Esophagus muscularis mucosa (tissue), 4 donors: ENCODE measurements around the gene GALNTL6. TPM values are rescaled to one million over a fixed set of nuclear protein-coding genes. Genes with fewer than 3 reads are reported as not detected.

ENCODE experiments used
- DNase-seq: peaks from one replicate; pipeline ENCODE4 v3.0.0-alpha.2; 2017; ENCODE audit errors: extremely low spot score
- H3K27ac ChIP-seq, 4 donors: fragments of 200-600 bp; sonication (generic); replicated peaks in 1 of 4; 1 replicate in 3 of 4; 2 replicates in 1 of 4; pipeline ENCODE4 v1.5.1; 2016 to 2019; ENCODE audit warnings: mild to moderate bottlenecking in 1 of 4
- H3K27me3 ChIP-seq, 4 donors: fragments of 200-600 bp; sonication (generic); one replicate each; pipeline versions ENCODE4 v1.5.1 to v1.6.0; 2016 to 2019
- H3K36me3 ChIP-seq, 4 donors: fragments of 200-600 bp; sonication (generic); one replicate each; pipeline ENCODE4 v1.5.1; 2016 to 2019
- H3K4me1 ChIP-seq, 4 donors: fragments of 200-600 bp; sonication (generic); one replicate each; pipeline ENCODE4 v1.5.1; 2016 to 2019
- H3K4me3 ChIP-seq, 4 donors: fragments of 200-600 bp; sonication (generic); 1 replicate in 2 of 4; 2 replicates in 2 of 4; pipeline ENCODE4 v1.5.1; 2016 to 2019; ENCODE audit warnings: mild to moderate bottlenecking in 4 of 4, moderate library complexity in 1 of 4
- H3K9me3 ChIP-seq, 4 donors: fragments of 200-600 bp; sonication (generic); 1 replicate in 3 of 4; 2 replicates in 1 of 4; pipeline ENCODE4 v1.5.1; 2016 to 2019
- CTCF ChIP-seq, 3 experiments: fragments of 200-600 bp in 2 of 3; fragments of 450-650 bp in 1 of 3; sonication (generic) in 2 of 3; IDR thresholded peaks; one replicate each; pipeline ENCODE4 v1.5.1; 2017 to 2019; ENCODE audit warnings: antibody characterized with exemption in 3 of 3, mild to moderate bottlenecking in 2 of 3, moderate library complexity in 1 of 3
- EP300 ChIP-seq: sonication (generic); formaldehyde crosslinking; IDR thresholded peaks from one replicate; pipeline ENCODE4 v1.6.1; 2017; ENCODE audit warnings: antibody characterized with exemption
- POLR2A ChIP-seq: fragments of 450-650 bp; IDR thresholded peaks from one replicate; pipeline ENCODE4 v1.6.1; 2017; ENCODE audit warnings: antibody characterized with exemption, moderate library complexity, mild to moderate bottlenecking, low read depth
- POLR2AphosphoS5 ChIP-seq, 2 donors: sonication (generic); formaldehyde crosslinking; IDR thresholded peaks; one replicate each; pipeline ENCODE4 v1.6.1; 2017; ENCODE audit warnings: antibody characterized with exemption in 2 of 2
- WGBS: methylation state at CpG from one replicate; pipeline ENCODE4 v1.1.5; 2018; 5-methylcytosine and 5-hydroxymethylcytosine counted together
- intact Hi-C: fragments of 100-400 bp; cut with DNase I; formaldehyde crosslinking; loops from one replicate; pipeline ENCODE4 v1.15.1; 2023
- total RNA-seq, 4 donors: library from RNA; depleted of rRNA; stranded (reverse); fragments of >200 nt; gene quantifications; one replicate each; pipeline versions ENCODE4 v1.1.0 to v1.2.1, GENCODE V29; 2016

Gene GALNTL6
- total RNA-seq, 4 donors from 2014 or later, result 0.33 to 0.42 TPM; not detected in 2

- no peak overlapping the region for H3K4me3 ChIP-seq
- WGBS, result 80% methylated on average over 2 of the region's 2 CpGs
Measured at GRCh38 chr4:172104539-172104938, 291.3 kb downstream of the GALNTL6 start.

GRCh38 chr4:172105918-172106317 is 292.7 kb downstream of the GALNTL6 start:
- H3K4me3 ChIP-seq, result no peak overlapping the region
- H3K4me1 ChIP-seq, result no peaks in the 10 kb centered on the region
- no peaks in the 10 kb centered on the region for H3K27me3 ChIP-seq
- WGBS, result 86% methylated on average over 1 of the region's 1 CpG
- no peaks in the 10 kb centered on the region for H3K36me3 ChIP-seq
- TF ChIP-seq POLR2AphosphoS5 (IDR thresholded peaks at IDR 0.05), result no peak
- TF ChIP-seq CTCF (IDR thresholded peaks at IDR 0.05), result no peak
- no peak for TF ChIP-seq EP300
- no peak for TF ChIP-seq POLR2A
- no peak for DNase-seq
- intact Hi-C loops, result no loop called here
- H3K27ac ChIP-seq, result no peak overlapping the region
- H3K9me3 ChIP-seq, result no peaks in the 10 kb centered on the region

More at GRCh38 chr4:172104539-172104938, 291.3 kb downstream of the GALNTL6 start:
- Histone ChIP-seq H3K36me3 (no peaks in the 10 kb centered on the region), H3K27me3 (no peaks in the 10 kb centered on the region), H3K9me3 (no peaks in the 10 kb centered on the region), H3K4me1 (no peaks in the 10 kb centered on the region), H3K27ac (no peak overlapping the region)
- TF ChIP-seq CTCF (IDR thresholded peaks at IDR 0.05), result no peak
- TF ChIP-seq POLR2A, result no peak
- no peak for TF ChIP-seq POLR2AphosphoS5 (IDR thresholded peaks at IDR 0.05)
- TF ChIP-seq EP300, result no peak
- no peak for DNase-seq
- intact Hi-C loops, result no loop called here

- H3K4me1 ChIP-seq, result no peaks in the 10 kb centered on the region
- no peak for TF ChIP-seq POLR2AphosphoS5 (IDR thresholded peaks at IDR 0.05)
- no peak for TF ChIP-seq POLR2A
- H3K9me3 ChIP-seq, result no peaks in the 10 kb centered on the region
- DNase-seq, result no peak
- no peak overlapping the region for H3K4me3 ChIP-seq
- no peaks in the 10 kb centered on the region for H3K27me3 ChIP-seq
- no peak overlapping the region for H3K27ac ChIP-seq
- H3K36me3 ChIP-seq, result no peaks in the 10 kb centered on the region
- intact Hi-C loops, result no loop called here
Measured at GRCh38 chr4:172109466-172109865, 296.3 kb downstream of the GALNTL6 start.

GRCh38 chr4:172124656-172125308 is 311.6 kb downstream of the GALNTL6 start:
- DNase-seq, result no peak
- WGBS, result 75% methylated on average over 1 of the region's 1 CpG
- intact Hi-C loops, result no loop called here
- Histone ChIP-seq H3K4me3 (no peak overlapping the region), H3K27ac (no peak overlapping the region), H3K4me1 (no peaks in the 10 kb centered on the region), H3K27me3 (no peaks in the 10 kb centered on the region), H3K9me3 (no peaks in the 10 kb centered on the region), H3K36me3 (no peaks in the 10 kb centered on the region)
- TF ChIP-seq EP300 (no peak), POLR2AphosphoS5 (IDR thresholded peaks at IDR 0.05) (no peak), CTCF (IDR thresholded peaks at IDR 0.05) (no peak), POLR2A (no peak)

- intact Hi-C loops, result no loop called here
- no peak overlapping the region for H3K27ac ChIP-seq
- no peak overlapping the region for H3K4me3 ChIP-seq
- H3K36me3 ChIP-seq, result no peaks in the 10 kb centered on the region
- no peaks in the 10 kb centered on the region for H3K9me3 ChIP-seq
- no peak for TF ChIP-seq POLR2AphosphoS5 (IDR thresholded peaks at IDR 0.05)
- TF ChIP-seq POLR2A, result no peak
- no peak for TF ChIP-seq CTCF (IDR thresholded peaks at IDR 0.05)
- no peak for TF ChIP-seq EP300
- no peaks in the 10 kb centered on the region for H3K27me3 ChIP-seq
- DNase-seq, result no peak
- no peaks in the 10 kb centered on the region for H3K4me1 ChIP-seq
Measured at GRCh38 chr4:172125443-172125842, 312.2 kb downstream of the GALNTL6 start.
